Lung (tissue), 12 donors: ENCODE data around the gene CCL4L2. TPM values are rescaled to one million over a fixed set of nuclear protein-coding genes. Genes with fewer than 3 reads are reported as not detected.
"Not testable (repeated sequence)": the region's sequence is repeated elsewhere in the genome, so short reads cannot be mapped to it uniquely, and the experiment has no call there.

Source experiments
- ATAC-seq: fragments of 200-7000 bp; cut with Tn5 transposase; one replicate; pipeline ENCODE4 v1.9.1; 2020; ENCODE audit warnings: moderate number of reproducible peaks; ENCODE audit not compliant: insufficient read depth, low FRiP score
- DNase-seq, 3 donors: peaks; one replicate each; pipeline ENCODE4 v3.0.0-alpha.2; 2013 to 2017
- H3K27ac ChIP-seq, 2 donors: one replicate each; pipeline ENCODE4 v1.5.1; 2013; ENCODE audit warnings: mild to moderate bottlenecking in 2 of 2, moderate library complexity in 2 of 2, control low read depth in 1 of 2, inconsistent platforms in 1 of 2, low read depth in 1 of 2, low read length in 1 of 2
- H3K27me3 ChIP-seq, 3 donors: one replicate each; pipeline ENCODE4 v1.5.1; 2013; ENCODE audit warnings: low read length in 2 of 3; ENCODE audit not compliant: control insufficient read depth in 3 of 3, insufficient read depth in 3 of 3
- H3K36me3 ChIP-seq, 4 donors: one replicate each; pipeline ENCODE4 v1.5.1; 2013; ENCODE audit warnings: low read length in 4 of 4, mild to moderate bottlenecking in 1 of 4, moderate library complexity in 1 of 4; ENCODE audit not compliant: control insufficient read depth in 4 of 4, insufficient read depth in 4 of 4
- H3K4me1 ChIP-seq, 5 donors: one replicate each; pipeline ENCODE4 v1.5.1; 2013; ENCODE audit warnings: low read length in 5 of 5, mild to moderate bottlenecking in 2 of 5, moderate library complexity in 1 of 5; ENCODE audit not compliant: control insufficient read depth in 5 of 5, insufficient read depth in 5 of 5
- H3K4me3 ChIP-seq: one replicate; pipeline ENCODE4 v1.5.1; 2013; ENCODE audit warnings: mild to moderate bottlenecking, control low read depth, moderate library complexity
- H3K9ac ChIP-seq, 2 donors: one replicate each; pipeline ENCODE4 v1.5.1; 2013; ENCODE audit warnings: low read length in 2 of 2, control low read depth in 1 of 2; ENCODE audit not compliant: insufficient read depth in 1 of 2
- H3K9me3 ChIP-seq, 4 donors: one replicate each; pipeline ENCODE4 v1.5.1; 2013; ENCODE audit warnings: low read length in 3 of 4, mild to moderate bottlenecking in 1 of 4, moderate library complexity in 1 of 4; ENCODE audit not compliant: control insufficient read depth in 4 of 4, insufficient read depth in 3 of 4
- WGBS, 2 donors: extraction: QIAGEN DNeasy Blood & Tissue Kit; methylation state at CpG; one replicate each; pipeline ENCODE4 v1.1.7; 2013; 5-methylcytosine and 5-hydroxymethylcytosine counted together
- polyA plus RNA-seq, 2 donors: library from polyadenylated mRNA; stranded (reverse); fragments of 200-250 nt; gene quantifications; one replicate each; pipeline ENCODE4 v1.2.1, GENCODE V29; 2013
- total RNA-seq, 2 donors: library from RNA; depleted of rRNA in 1 of 2; stranded (reverse); fragments of >200 nt in 1 of 2; gene quantifications; one replicate each; pipeline ENCODE4 v1.2.1, GENCODE V29; 2014 to 2021
- TF ChIP-seq, protein P1 (sequence below): IDR thresholded peaks from 2 replicates; pipeline ENCODE4 v1.5.1; 2012; ENCODE audit warnings: mild to moderate bottlenecking; ENCODE audit errors: control extremely low read depth, extremely low read depth
- donor health status: control.
- donor health status: control.
- donor health status: Bipolar disorder and iron deficiency.
- donor health status: healthy.
- donor health status: DM: yes; HTN: yes; CAD: no.

The CCL4L2 gene
- total and polyA plus RNA-seq, 4 donors, result 4.5 to 125 (median 31.4) TPM

DNA sequence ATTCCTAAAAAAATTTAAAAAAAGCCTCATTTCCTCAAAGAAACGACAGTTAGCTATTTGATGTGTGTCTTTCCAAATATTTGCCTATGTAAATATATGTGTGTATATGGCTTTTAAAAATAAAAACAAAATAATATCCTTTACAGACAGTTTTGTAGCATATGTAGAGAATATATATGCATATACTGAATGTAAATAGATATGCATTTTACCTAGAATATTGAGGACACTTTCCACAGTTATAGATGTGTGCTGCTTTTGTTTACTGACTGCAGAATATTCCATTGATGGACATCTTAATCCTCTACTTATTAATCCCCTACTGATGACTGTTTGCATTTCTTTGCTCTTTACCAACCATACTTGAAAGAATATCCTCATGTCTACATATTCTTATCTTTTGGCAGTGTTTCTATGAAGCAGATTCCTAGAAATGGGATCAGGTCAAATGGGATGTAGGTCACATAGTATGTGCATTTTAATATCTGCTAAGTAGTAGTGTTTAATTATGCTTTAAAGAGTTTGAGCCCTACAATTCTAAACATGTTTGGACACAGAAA is 17.6 kb upstream of the CCL4L2 start:
- Histone ChIP-seq H3K4me3 (no peak overlapping the region), H3K4me1 (peaks cover 0 to 8% (median 6%) of the 10 kb centered on the region in 5 donors), H3K27ac (no peak overlapping the region), H3K9me3 (no peaks in the 10 kb centered on the region), H3K9ac (no peak overlapping the region), H3K36me3 (no peaks in the 10 kb centered on the region), H3K27me3 (peaks cover 0 to 13% (median 2%) of the 10 kb centered on the region in 3 donors)
- TF ChIP-seq, protein P1, sequence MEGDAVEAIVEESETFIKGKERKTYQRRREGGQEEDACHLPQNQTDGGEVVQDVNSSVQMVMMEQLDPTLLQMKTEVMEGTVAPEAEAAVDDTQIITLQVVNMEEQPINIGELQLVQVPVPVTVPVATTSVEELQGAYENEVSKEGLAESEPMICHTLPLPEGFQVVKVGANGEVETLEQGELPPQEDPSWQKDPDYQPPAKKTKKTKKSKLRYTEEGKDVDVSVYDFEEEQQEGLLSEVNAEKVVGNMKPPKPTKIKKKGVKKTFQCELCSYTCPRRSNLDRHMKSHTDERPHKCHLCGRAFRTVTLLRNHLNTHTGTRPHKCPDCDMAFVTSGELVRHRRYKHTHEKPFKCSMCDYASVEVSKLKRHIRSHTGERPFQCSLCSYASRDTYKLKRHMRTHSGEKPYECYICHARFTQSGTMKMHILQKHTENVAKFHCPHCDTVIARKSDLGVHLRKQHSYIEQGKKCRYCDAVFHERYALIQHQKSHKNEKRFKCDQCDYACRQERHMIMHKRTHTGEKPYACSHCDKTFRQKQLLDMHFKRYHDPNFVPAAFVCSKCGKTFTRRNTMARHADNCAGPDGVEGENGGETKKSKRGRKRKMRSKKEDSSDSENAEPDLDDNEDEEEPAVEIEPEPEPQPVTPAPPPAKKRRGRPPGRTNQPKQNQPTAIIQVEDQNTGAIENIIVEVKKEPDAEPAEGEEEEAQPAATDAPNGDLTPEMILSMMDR, result no peak
- DNase-seq, result no peak
- 15 to 24% methylated on average over 1 of the region's 1 CpG for WGBS, 2 donors
- ATAC-seq, result no peak

DNA sequence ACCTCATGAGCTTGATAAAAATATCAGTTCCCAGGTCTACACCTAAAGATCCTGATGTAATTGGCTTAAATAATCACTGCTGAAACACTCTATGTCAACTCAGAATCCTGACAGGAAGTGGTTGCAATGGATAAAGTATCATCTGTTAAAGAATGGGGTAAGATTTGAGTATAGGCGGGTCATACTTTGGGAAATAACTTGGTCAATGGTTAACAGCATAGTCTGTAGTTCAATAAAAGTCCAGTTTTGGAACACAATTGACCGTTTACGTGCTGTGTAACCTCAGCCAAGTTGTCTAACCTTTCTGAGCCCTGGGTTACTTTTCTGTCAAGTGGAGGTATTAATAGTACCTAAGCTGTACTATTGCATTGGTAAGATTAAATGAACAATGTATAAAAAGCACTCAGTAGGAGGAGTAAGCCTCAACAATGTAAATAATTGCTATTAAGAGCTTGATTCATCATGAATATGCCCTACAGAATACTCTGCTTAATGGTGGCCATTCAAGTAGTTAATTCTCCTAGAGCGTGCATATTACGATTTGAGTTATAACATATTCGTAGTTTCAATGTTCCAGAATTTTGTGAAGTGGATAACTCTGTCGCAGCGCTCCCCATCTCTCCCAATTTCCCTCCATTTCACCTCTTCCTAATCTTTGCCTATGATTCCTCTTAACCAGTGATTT is 16.6 kb upstream of the CCL4L2 start:
- not testable (repeated sequence) for DNase-seq, H3K27ac ChIP-seq, H3K9me3 ChIP-seq, H3K4me1 ChIP-seq, ATAC-seq, H3K36me3 ChIP-seq, H3K9ac ChIP-seq, H3K4me3 ChIP-seq
- 81 to 86% methylated on average over 5 of the region's 8 CpGs for WGBS, 2 donors
- H3K27me3 ChIP-seq, result peaks cover 0 to 13% (median 2%) of the 10 kb centered on the region in 3 donors

DNA sequence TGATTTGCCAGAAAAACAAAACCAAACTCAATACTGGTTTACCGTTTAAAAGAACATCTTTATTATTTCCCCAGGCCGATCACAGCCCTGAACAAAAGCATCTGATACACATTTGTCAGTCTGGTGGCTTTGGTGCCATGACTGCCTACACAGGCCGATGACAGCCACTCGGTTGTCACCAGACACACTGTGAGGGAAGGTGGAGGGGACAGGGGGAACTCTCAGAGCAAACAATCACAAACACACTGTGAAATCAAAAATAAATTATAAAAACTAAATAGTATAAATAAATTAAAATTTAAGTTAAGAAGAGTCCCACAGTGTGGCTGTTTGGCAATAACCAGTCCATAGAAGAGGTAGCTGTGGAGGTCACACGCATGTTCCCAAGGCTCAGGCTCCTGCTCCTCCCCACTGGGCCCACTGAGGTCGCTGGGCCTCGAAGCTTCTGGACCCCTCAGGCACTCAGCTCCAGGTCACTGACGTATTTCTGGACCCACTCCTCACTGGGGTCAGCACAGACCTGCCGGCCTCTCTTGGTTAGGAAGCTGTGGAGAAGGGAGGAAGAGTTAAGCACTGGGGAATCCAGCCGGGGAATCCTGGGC is 15.9 kb upstream of the CCL4L2 start:
- peaks cover 0 to 13% (median 2%) of the 10 kb centered on the region in 3 donors for H3K27me3 ChIP-seq
- not testable (repeated sequence) for H3K4me1 ChIP-seq, H3K36me3 ChIP-seq, ATAC-seq, H3K27ac ChIP-seq, H3K9me3 ChIP-seq, H3K4me3 ChIP-seq, DNase-seq, H3K9ac ChIP-seq
- WGBS, 2 donors, result 86% methylated on average over 10 of the region's 10 CpGs

DNA sequence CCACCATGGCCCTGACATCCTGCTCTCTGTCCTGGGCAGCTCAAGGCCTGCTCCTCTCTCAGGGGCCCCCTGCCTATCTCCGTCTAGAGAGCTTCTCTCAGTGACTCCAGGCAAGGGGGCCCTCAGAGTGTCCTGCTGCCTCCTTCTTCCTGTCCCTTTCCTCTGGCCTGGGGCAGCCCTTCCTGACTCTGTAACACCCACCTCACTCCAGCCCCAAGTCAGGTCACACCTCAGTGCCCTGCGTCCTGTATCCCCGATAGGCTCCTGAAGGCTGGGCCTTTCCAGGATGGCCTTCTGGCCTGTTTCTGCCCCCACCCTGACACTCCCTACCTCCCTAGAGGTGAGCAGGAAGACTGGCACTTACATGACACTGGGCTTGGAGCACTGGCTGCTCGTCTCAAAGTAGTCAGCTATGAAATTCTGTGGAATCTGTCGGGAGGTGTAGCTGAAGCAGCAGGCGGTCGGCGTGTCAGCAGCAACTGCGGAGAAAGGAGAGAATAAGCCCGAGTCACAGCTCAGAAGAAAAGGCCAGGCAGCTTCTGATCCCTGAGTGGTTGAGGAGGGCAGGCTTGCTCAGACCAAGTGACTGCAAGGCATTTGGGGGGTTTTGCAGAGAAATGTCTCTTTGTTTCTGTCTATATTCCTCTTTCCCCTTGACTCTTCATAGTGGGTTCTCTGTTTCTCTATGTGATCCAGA is 15.3 kb upstream of the CCL4L2 start:
- ATAC-seq, result no peak

More for the DNA sequence above, 15.3 kb upstream of the CCL4L2 start:
- H3K9ac ChIP-seq, result no peak overlapping the region
- H3K27ac ChIP-seq, result no peak overlapping the region
- 71 to 82% methylated on average over 10 of the region's 10 CpGs for WGBS, 2 donors
- TF ChIP-seq, protein P1, result no peak
- H3K27me3 ChIP-seq, result peaks cover 0 to 13% (median 2%) of the 10 kb centered on the region in 3 donors
- H3K36me3 ChIP-seq, result no peaks in the 10 kb centered on the region
- no peak for DNase-seq
- peaks cover 0 to 8% (median 6%) of the 10 kb centered on the region in 5 donors for H3K4me1 ChIP-seq
- H3K9me3 ChIP-seq, result no peaks in the 10 kb centered on the region
- no peak overlapping the region for H3K4me3 ChIP-seq
